Mesenchymal stem cell (in vitro differentiated cells and primary cell): ENCODE results near the gene DBH.

ENCODE experiments used
- DNase-seq: peaks from one replicate; pipeline ENCODE4 v3.0.0-alpha.2; 2013
- H2AFZ ChIP-seq: one replicate; pipeline ENCODE4 v1.6.1; 2013; ENCODE audit warnings: low read depth, mild to moderate bottlenecking, control low read depth, inconsistent platforms, low read length, moderate library complexity
- H2AK5ac ChIP-seq: 2 replicates; pipeline ENCODE4 v1.6.1; 2013; ENCODE audit warnings: low read length, moderate library complexity, mild to moderate bottlenecking, inconsistent platforms; ENCODE audit not compliant: severe bottlenecking
- H2BK120ac ChIP-seq: one replicate; pipeline ENCODE4 v1.6.1; 2013; ENCODE audit warnings: low read depth, mild to moderate bottlenecking, inconsistent platforms, low read length, moderate library complexity
- H2BK12ac ChIP-seq, 2 experiments: one replicate each; pipeline ENCODE4 v1.6.1; 2013; ENCODE audit warnings: inconsistent platforms in 2 of 2, low read length in 2 of 2, mild to moderate bottlenecking in 2 of 2, moderate library complexity in 2 of 2, control low read depth in 1 of 2
- H2BK15ac ChIP-seq: one replicate; pipeline ENCODE4 v1.6.1; 2013; ENCODE audit warnings: mild to moderate bottlenecking, low read depth, inconsistent platforms; ENCODE audit not compliant: poor library complexity, severe bottlenecking
- H2BK5ac ChIP-seq: 2 replicates; pipeline ENCODE4 v1.6.1; 2013; ENCODE audit warnings: low read depth, mild to moderate bottlenecking, low read length, control low read depth, inconsistent platforms; ENCODE audit not compliant: poor library complexity, severe bottlenecking
- H3K14ac ChIP-seq, 2 experiments: one replicate each; pipeline ENCODE4 v1.6.1; 2013; ENCODE audit warnings: inconsistent platforms in 2 of 2, low read length in 2 of 2, control low read depth in 1 of 2, mild to moderate bottlenecking in 1 of 2, moderate library complexity in 1 of 2
- H3K18ac ChIP-seq, 2 experiments: one replicate each; pipeline ENCODE4 v1.6.1; 2013; ENCODE audit warnings: inconsistent platforms in 2 of 2, low read length in 2 of 2, control low read depth in 1 of 2, low read depth in 1 of 2, mild to moderate bottlenecking in 1 of 2
- H3K23ac ChIP-seq, 2 experiments: one replicate each; pipeline ENCODE4 v1.6.1; 2013; ENCODE audit warnings: inconsistent platforms in 2 of 2, low read length in 2 of 2, mild to moderate bottlenecking in 2 of 2, moderate library complexity in 2 of 2, control low read depth in 1 of 2
- H3K27ac ChIP-seq: 2 replicates; pipeline ENCODE4 v1.5.1; 2013; ENCODE audit warnings: mild to moderate bottlenecking, moderate library complexity, low read length, control low read depth, inconsistent platforms; ENCODE audit not compliant: poor library complexity, severe bottlenecking
- H3K27me3 ChIP-seq, 2 experiments: 2 replicates each; pipeline versions ENCODE4 v1.6.1 to v1.7.0; 2013; ENCODE audit warnings: low read length in 2 of 2, mild to moderate bottlenecking in 2 of 2, moderate library complexity in 2 of 2, control low read depth in 1 of 2, inconsistent platforms in 1 of 2; ENCODE audit not compliant: control insufficient read depth in 1 of 2, insufficient read depth in 1 of 2
- H3K36me3 ChIP-seq, 2 experiments: 2 replicates each; pipeline versions ENCODE4 v1.6.1 to v1.7.0; 2013; ENCODE audit warnings: low read length in 2 of 2, control low read depth in 1 of 2, inconsistent platforms in 1 of 2, low read depth in 1 of 2, mild to moderate bottlenecking in 1 of 2; ENCODE audit not compliant: insufficient read depth in 2 of 2, control insufficient read depth in 1 of 2
- H3K4ac ChIP-seq, 2 experiments: one replicate each; pipeline ENCODE4 v1.6.1; 2013; ENCODE audit warnings: inconsistent platforms in 2 of 2, low read length in 2 of 2, mild to moderate bottlenecking in 2 of 2, moderate library complexity in 2 of 2, control low read depth in 1 of 2, low read depth in 1 of 2
- H3K4me1 ChIP-seq: 2 replicates; pipeline ENCODE4 v1.6.1; 2013; ENCODE audit warnings: low read depth, low read length, control low read depth; ENCODE audit not compliant: control insufficient read depth, insufficient read depth
- H3K4me2 ChIP-seq: 2 replicates; pipeline ENCODE4 v1.6.1; 2013; ENCODE audit warnings: low read length, mild to moderate bottlenecking, inconsistent platforms; ENCODE audit not compliant: poor library complexity, severe bottlenecking
- H3K4me3 ChIP-seq, 2 experiments: 2 replicates each; pipeline versions ENCODE4 v1.5.1 to v1.7.0; 2013; ENCODE audit warnings: low read length in 2 of 2, mild to moderate bottlenecking in 2 of 2, control low read depth in 1 of 2, low read depth in 1 of 2; ENCODE audit not compliant: insufficient read depth in 1 of 2
- H3K79me1 ChIP-seq: replicated peaks from 2 replicates; pipeline ENCODE4 v1.6.1; 2013; ENCODE audit warnings: mild to moderate bottlenecking, control low read depth, low read length, inconsistent platforms; ENCODE audit not compliant: poor library complexity, severe bottlenecking
- H3K9ac ChIP-seq: 2 replicates; pipeline ENCODE4 v1.7.0; 2013; ENCODE audit warnings: mild to moderate bottlenecking, low read length, moderate library complexity
- H3K9me3 ChIP-seq: 2 replicates; pipeline ENCODE4 v1.7.0; 2013; ENCODE audit warnings: mild to moderate bottlenecking, low read length; ENCODE audit not compliant: control insufficient read depth
- H4K8ac ChIP-seq: one replicate; pipeline ENCODE4 v1.6.1; 2013; ENCODE audit warnings: inconsistent platforms, mild to moderate bottlenecking, low read length, moderate library complexity
- H4K91ac ChIP-seq: one replicate; pipeline ENCODE4 v1.6.1; 2013; ENCODE audit warnings: mild to moderate bottlenecking, low read length, inconsistent platforms
- WGBS: methylation state at CpG from one replicate; pipeline ENCODE4 v1.1.7; 2013; ENCODE audit warnings: mixed read lengths; 5-methylcytosine and 5-hydroxymethylcytosine counted together

The DBH gene

GRCh38 chr9:133602277-133602676, 33.9 kb upstream of the DBH start:
- Histone ChIP-seq H3K18ac (no peak overlapping the region), H3K9me3 (peaks cover 13% of the 10 kb centered on the region), H3K79me1 (no peaks in the 10 kb centered on the region), H2BK15ac (no peak overlapping the region), H3K23ac (no peak overlapping the region), H2AK5ac (no peak overlapping the region), H3K14ac (no peak overlapping the region), H2BK12ac (no peak overlapping the region), H2BK5ac (no peak overlapping the region), H3K9ac (no peak overlapping the region), H3K36me3 (no peaks in the 10 kb centered on the region), H3K4ac (no peak overlapping the region), H2BK120ac (no peak overlapping the region), H4K91ac (no peak overlapping the region), H4K8ac (no peak overlapping the region), H2AFZ (no peak overlapping the region), H3K4me1 (no peaks in the 10 kb centered on the region), H3K27ac (no peak overlapping the region), H3K27me3 (peaks cover 47 to 71% of the 10 kb centered on the region in 2 experiments), H3K4me2 (no peak overlapping the region), H3K4me3 (no peak overlapping the region)
- WGBS: 84% methylated on average over 10 of the region's 10 CpGs
- DNase-seq: no peak

DNA sequence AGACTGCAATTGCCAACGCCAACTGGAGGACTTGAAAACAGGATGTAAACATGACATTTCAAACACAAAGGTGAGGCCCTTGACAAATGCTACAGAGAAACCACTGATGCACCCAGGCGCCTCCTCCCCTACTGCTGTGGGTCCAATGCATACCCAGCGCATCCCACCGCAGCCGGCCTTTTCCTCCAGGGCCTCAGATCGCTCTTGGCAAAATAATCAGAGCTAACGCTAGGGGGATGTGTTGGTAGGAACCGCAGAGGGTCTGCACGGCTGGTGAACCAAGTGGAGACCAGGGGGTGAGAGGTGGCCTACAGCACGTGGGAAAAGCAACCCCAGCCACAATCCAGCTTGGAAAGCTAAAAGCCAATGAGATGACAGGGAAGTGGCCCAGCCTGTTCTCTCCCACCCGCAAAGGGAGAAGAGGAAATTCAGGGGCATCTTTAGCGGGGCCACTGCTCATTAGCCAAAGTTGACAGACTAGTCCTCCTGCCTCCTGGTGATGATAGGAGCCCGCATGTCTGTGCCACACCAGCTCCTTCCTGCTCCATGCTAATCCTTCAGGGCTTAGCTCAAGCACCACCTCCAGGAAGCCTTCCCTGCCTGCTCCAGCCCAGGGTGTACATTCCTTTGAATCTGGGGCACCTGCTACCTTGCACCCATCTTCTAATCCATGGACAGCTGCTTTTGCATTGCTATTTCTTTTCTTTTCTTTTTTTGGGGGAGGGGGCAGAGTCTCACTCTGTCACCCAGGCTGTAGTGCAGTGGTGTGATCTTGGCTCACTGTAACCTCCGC, 32.8 kb upstream of the DBH start:
- Histone ChIP-seq H2BK5ac (no peak overlapping the region), H3K4ac (no peak overlapping the region), H2AK5ac (no peak overlapping the region), H3K4me3 (no peak overlapping the region), H2BK120ac (no peak overlapping the region), H3K9me3 (peaks cover 3% of the 10 kb centered on the region), H3K36me3 (no peaks in the 10 kb centered on the region), H2BK12ac (no peak overlapping the region), H4K91ac (no peak overlapping the region), H2BK15ac (no peak overlapping the region), H3K27me3 (peaks cover 58 to 81% of the 10 kb centered on the region in 2 experiments), H4K8ac (no peak overlapping the region), H3K18ac (no peak overlapping the region), H3K4me1 (no peaks in the 10 kb centered on the region), H3K9ac (no peak overlapping the region), H2AFZ (no peak overlapping the region), H3K27ac (no peak overlapping the region), H3K79me1 (no peaks in the 10 kb centered on the region), H3K4me2 (no peak overlapping the region), H3K23ac (no peak overlapping the region), H3K14ac (no peak overlapping the region)
- 59% methylated on average over 14 of the region's 14 CpGs for WGBS
- DNase-seq: no peak

GRCh38 chr9:133604214-133604613, 31.9 kb upstream of the DBH start:
- Histone ChIP-seq H2AFZ (no peak overlapping the region), H3K4me3 (no peak overlapping the region), H4K91ac (no peak overlapping the region), H3K9ac (no peak overlapping the region), H3K36me3 (no peaks in the 10 kb centered on the region), H2BK15ac (no peak overlapping the region), H3K27me3 (peaks cover 63 to 87% of the 10 kb centered on the region in 2 experiments), H3K23ac (no peak overlapping the region), H3K4me1 (peaks cover 5% of the 10 kb centered on the region), H2AK5ac (no peak overlapping the region), H3K14ac (no peak overlapping the region), H4K8ac (no peak overlapping the region), H3K27ac (no peak overlapping the region), H3K79me1 (no peaks in the 10 kb centered on the region), H3K18ac (no peak overlapping the region), H2BK5ac (no peak overlapping the region), H3K4me2 (no peak overlapping the region), H3K4ac (no peak overlapping the region), H2BK12ac (no peak overlapping the region), H2BK120ac (no peak overlapping the region), H3K9me3 (no peaks in the 10 kb centered on the region)
- no peak for DNase-seq
- WGBS: 52% methylated on average over 5 of the region's 5 CpGs

GRCh38 chr9:133604856-133605255, 31.3 kb upstream of the DBH start:
- Histone ChIP-seq H3K4me1 (peaks cover 5% of the 10 kb centered on the region), H3K79me1 (no peaks in the 10 kb centered on the region), H3K9me3 (no peaks in the 10 kb centered on the region), H3K4ac (no peak overlapping the region), H4K8ac (no peak overlapping the region), H3K36me3 (no peaks in the 10 kb centered on the region), H3K23ac (no peak overlapping the region), H2BK12ac (no peak overlapping the region), H3K4me2 (no peak overlapping the region), H2AFZ (no peak overlapping the region), H3K4me3 (no peak overlapping the region), H4K91ac (no peak overlapping the region), H2BK15ac (no peak overlapping the region), H3K27ac (no peak overlapping the region), H2BK120ac (no peak overlapping the region), H3K9ac (no peak overlapping the region), H3K27me3 (peaks cover 68 to 93% of the 10 kb centered on the region in 2 experiments), H3K14ac (no peak overlapping the region), H3K18ac (no peak overlapping the region), H2BK5ac (no peak overlapping the region), H2AK5ac (no peak overlapping the region)
- DNase-seq: no peak
- 81% methylated on average over 13 of the region's 14 CpGs for whole genome bisulfite sequencing
